Pons (tissue), 1 donor: Measurements from ENCODE around the gene FAAP100.
"Not testable (repeated sequence)": the region's sequence is repeated elsewhere in the genome, so short reads cannot be mapped to it uniquely, and the experiment has no call there.

Experiments used
- DNase-seq: peaks from one replicate; pipeline ENCODE4 v3.0.0-alpha.2; 2016; ENCODE audit warnings: low spot score

Gene FAAP100

GRCh38 chr17:81538651-81539570 is 13.2 kb downstream of the FAAP100 start:
- DNase-seq = no peak

- no peak for DNase-seq
Measured at GRCh38 chr17:81537856-81538555, 14.1 kb downstream of the FAAP100 start.

- no peak for DNase-seq
Measured at GRCh38 chr17:81537343-81537855, 14.8 kb downstream of the FAAP100 start.

GRCh38 chr17:81536299-81537290 is 15.6 kb downstream of the FAAP100 start:
- DNase-seq = no peak

GRCh38 chr17:81535480-81536298 is 16.5 kb downstream of the FAAP100 start:
- DNase-seq = no peak

GRCh38 chr17:81535007-81535328 is 17.2 kb downstream of the FAAP100 start:
- no peak for DNase-seq

GRCh38 chr17:81534157-81535006 is 17.8 kb downstream of the FAAP100 start:
- no peak for DNase-seq

- no peak for DNase-seq
Measured at GRCh38 chr17:81533339-81534141, 18.6 kb downstream of the FAAP100 start.

GRCh38 chr17:81532490-81533287 is 19.5 kb downstream of the FAAP100 start:
- DNase-seq = no peak

GRCh38 chr17:81531998-81532404 is 20.2 kb downstream of the FAAP100 start:
- not testable (repeated sequence) for DNase-seq

- DNase-seq = not testable (repeated sequence)
Measured at GRCh38 chr17:81531013-81531412, 21.1 kb downstream of the FAAP100 start.

- no peak for DNase-seq
Measured at GRCh38 chr17:81529437-81529803, 22.7 kb downstream of the FAAP100 start.

GRCh38 chr17:81528651-81529436 is 23.3 kb downstream of the FAAP100 start:
- DNase-seq = no peak

- no peak for DNase-seq
Measured at GRCh38 chr17:81528384-81528650, 23.8 kb downstream of the FAAP100 start.

- no peak for DNase-seq
Measured at GRCh38 chr17:81527591-81528383, 24.4 kb downstream of the FAAP100 start, which contains the start of gene FSCN2. Gene FSCN2 (plus strand): TSS chr17:81528377. CDS start chr17:81528532, 155 bp downstream.

GRCh38 chr17:81526662-81527571 is 25.2 kb downstream of the FAAP100 start:
- no peak for DNase-seq
